Endothelial cell of umbilical vein (primary cell): ENCODE data around the gene CRABP1.

Experiments used
- FOS ChIP-seq: IDR thresholded peaks from 2 replicates; pipeline ENCODE4 v1.6.1; 2011; ENCODE audit warnings: mild to moderate bottlenecking, low read length, moderate library complexity, borderline replicate concordance; ENCODE audit not compliant: insufficient read depth
- POLR2AphosphoS5 ChIP-seq: IDR thresholded peaks from 2 replicates; pipeline ENCODE4 v1.6.1; 2012; ENCODE audit warnings: low read depth, mild to moderate bottlenecking, control low read depth, low read length, moderate library complexity; ENCODE audit not compliant: insufficient read depth
- TF ChIP-seq, protein P1 (sequence below), 2 donors: IDR thresholded peaks; 1 replicate in 1 of 2; 2 replicates in 1 of 2; pipeline ENCODE4 v1.5.1; 2011; ENCODE audit warnings: low read length in 2 of 2, mild to moderate bottlenecking in 2 of 2, moderate library complexity in 2 of 2, control low read depth in 1 of 2, inconsistent platforms in 1 of 2, low read depth in 1 of 2; ENCODE audit not compliant: insufficient read depth in 1 of 2; ENCODE audit errors: extremely low read depth in 1 of 2

GRCh38 chr15:78319588-78319987 is 20.6 kb upstream of the CRABP1 start:
- TF ChIP-seq, protein P1, sequence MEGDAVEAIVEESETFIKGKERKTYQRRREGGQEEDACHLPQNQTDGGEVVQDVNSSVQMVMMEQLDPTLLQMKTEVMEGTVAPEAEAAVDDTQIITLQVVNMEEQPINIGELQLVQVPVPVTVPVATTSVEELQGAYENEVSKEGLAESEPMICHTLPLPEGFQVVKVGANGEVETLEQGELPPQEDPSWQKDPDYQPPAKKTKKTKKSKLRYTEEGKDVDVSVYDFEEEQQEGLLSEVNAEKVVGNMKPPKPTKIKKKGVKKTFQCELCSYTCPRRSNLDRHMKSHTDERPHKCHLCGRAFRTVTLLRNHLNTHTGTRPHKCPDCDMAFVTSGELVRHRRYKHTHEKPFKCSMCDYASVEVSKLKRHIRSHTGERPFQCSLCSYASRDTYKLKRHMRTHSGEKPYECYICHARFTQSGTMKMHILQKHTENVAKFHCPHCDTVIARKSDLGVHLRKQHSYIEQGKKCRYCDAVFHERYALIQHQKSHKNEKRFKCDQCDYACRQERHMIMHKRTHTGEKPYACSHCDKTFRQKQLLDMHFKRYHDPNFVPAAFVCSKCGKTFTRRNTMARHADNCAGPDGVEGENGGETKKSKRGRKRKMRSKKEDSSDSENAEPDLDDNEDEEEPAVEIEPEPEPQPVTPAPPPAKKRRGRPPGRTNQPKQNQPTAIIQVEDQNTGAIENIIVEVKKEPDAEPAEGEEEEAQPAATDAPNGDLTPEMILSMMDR (IDR thresholded peaks at IDR 0.05; ENCODE audit: extremely low read depth in 1 of 2, insufficient read depth in 1 of 2, low read depth in 1 of 2, low read length in 2 of 2): no peak
- no peak for TF ChIP-seq POLR2AphosphoS5
- TF ChIP-seq FOS: no peak
